Measurements from ENCODE around the gene RUSF1.
A peak's percentile ranks its signal among the peaks of the same experiment; 100 is the strongest.
"Not testable (repeated sequence)": the region's sequence is repeated elsewhere in the genome, so short reads cannot be mapped to it uniquely, and the experiment has no call there.

The RUSF1 gene

GRCh38 chr16:31452631-31453106, 55.5 kb downstream of the RUSF1 start:
- no peak for TF ChIP-seq CTCF (IDR thresholded peaks at IDR 0.05; ENCODE audit: control insufficient read depth, insufficient read depth, low read depth, low read length, missing control alignments)
- no peak overlapping the region for H3K4me3 ChIP-seq (ENCODE audit: control insufficient read depth, low read depth, low read length)
- DNase-seq (ENCODE audit: low read depth) = peak; percentile 82

- peak; percentile 74 for TF ChIP-seq CTCF (IDR thresholded peaks at IDR 0.05; ENCODE audit: control insufficient read depth, insufficient read depth, low read depth, low read length, missing control alignments)
- H3K4me3 ChIP-seq (ENCODE audit: control insufficient read depth, low read depth, low read length) = no peak overlapping the region
- DNase-seq (ENCODE audit: low read depth) = no peak
Observed at GRCh38 chr16:31451681-31452351, 56.4 kb downstream of the RUSF1 start.

GRCh38 chr16:31451201-31451600, 57.0 kb downstream of the RUSF1 start:
- H3K4me3 ChIP-seq (ENCODE audit: control insufficient read depth, low read depth, low read length) = no peak overlapping the region
- DNase-seq (ENCODE audit: low read depth) = no peak
- TF ChIP-seq CTCF (IDR thresholded peaks at IDR 0.05; ENCODE audit: control insufficient read depth, insufficient read depth, low read depth, low read length, missing control alignments) = no peak

- H3K4me3 ChIP-seq (ENCODE audit: control insufficient read depth, low read depth, low read length); DNase-seq (ENCODE audit: low read depth): not testable (repeated sequence)
Observed at GRCh38 chr16:31445931-31446330, 62.3 kb downstream of the RUSF1 start.

- no peak for TF ChIP-seq CTCF (IDR thresholded peaks at IDR 0.05; ENCODE audit: control insufficient read depth, insufficient read depth, low read depth, low read length, missing control alignments)
- no peak for DNase-seq (ENCODE audit: low read depth)
- H3K4me3 ChIP-seq (ENCODE audit: control insufficient read depth, low read depth, low read length) = peak overlapping the region; percentile 76
Observed at GRCh38 chr16:31441956-31442355, 66.2 kb downstream of the RUSF1 start.

GRCh38 chr16:31440516-31441184, 67.5 kb downstream of the RUSF1 start:
- H3K4me3 ChIP-seq (ENCODE audit: control insufficient read depth, low read depth, low read length) = no peak overlapping the region
- DNase-seq (ENCODE audit: low read depth) = no peak
- no peak for TF ChIP-seq CTCF (IDR thresholded peaks at IDR 0.05; ENCODE audit: control insufficient read depth, insufficient read depth, low read depth, low read length, missing control alignments)

- TF ChIP-seq CTCF (IDR thresholded peaks at IDR 0.05; ENCODE audit: control insufficient read depth, insufficient read depth, low read depth, low read length, missing control alignments) = no peak
- no peak overlapping the region for H3K4me3 ChIP-seq (ENCODE audit: control insufficient read depth, low read depth, low read length)
- DNase-seq (ENCODE audit: low read depth) = no peak
Observed at GRCh38 chr16:31439519-31439918, 68.7 kb downstream of the RUSF1 start.
